DMS 273 (cell line): ENCODE data around the gene CAMK2N2.

Experiments
- DNase-seq: peaks from one replicate; lab custom pipeline; 2025; ENCODE audit not compliant: unreplicated experiment; lab: John Stamatoyannopoulos, UW

Gene CAMK2N2

GRCh38 chr3:184240384-184241140, 20.8 kb downstream of the CAMK2N2 start:
- peak; percentile 71 for DNase-seq

- no peak for DNase-seq
Measured at GRCh38 chr3:184239708-184240107, 21.6 kb downstream of the CAMK2N2 start.

- DNase-seq: no peak
Measured at GRCh38 chr3:184239221-184239620, 22.1 kb downstream of the CAMK2N2 start.

- peak; percentile 63 for DNase-seq
Measured at GRCh38 chr3:184238246-184238818, 23.0 kb downstream of the CAMK2N2 start.

GRCh38 chr3:184237807-184238206, 23.5 kb downstream of the CAMK2N2 start:
- no peak for DNase-seq

GRCh38 chr3:184237211-184237610, 24.1 kb downstream of the CAMK2N2 start:
- DNase-seq: no peak

GRCh38 chr3:184236636-184237035, 24.7 kb downstream of the CAMK2N2 start:
- peak; percentile 59 for DNase-seq

GRCh38 chr3:184236033-184236410, 25.3 kb downstream of the CAMK2N2 start:
- no peak for DNase-seq

GRCh38 chr3:184235381-184236032, 25.8 kb downstream of the CAMK2N2 start:
- DNase-seq: peak; percentile 89

GRCh38 chr3:184234671-184235380, 26.5 kb downstream of the CAMK2N2 start:
- no peak for DNase-seq

GRCh38 chr3:184234224-184234623, 27.1 kb downstream of the CAMK2N2 start:
- peak; percentile 82 for DNase-seq

- DNase-seq: no peak
Measured at GRCh38 chr3:184233127-184233843, 28.1 kb downstream of the CAMK2N2 start.

GRCh38 chr3:184231671-184232070, 29.7 kb downstream of the CAMK2N2 start:
- DNase-seq: no peak

- DNase-seq: no peak
Measured at GRCh38 chr3:184230603-184231528, 30.5 kb downstream of the CAMK2N2 start.

- DNase-seq: peak; percentile 74
Measured at GRCh38 chr3:184230081-184230602, 31.2 kb downstream of the CAMK2N2 start.

- DNase-seq: peak; percentile 97
Measured at GRCh38 chr3:184229394-184230080, 31.8 kb downstream of the CAMK2N2 start, which contains the start of gene VWA5B2. TSS of gene VWA5B2 (plus strand) at chr3:184229585. CDS start at chr3:184230529, 944 bp downstream.

- no peak for DNase-seq
Measured at GRCh38 chr3:184228376-184229137, 32.8 kb downstream of the CAMK2N2 start.

GRCh38 chr3:184227481-184227935, 33.8 kb downstream of the CAMK2N2 start:
- DNase-seq: peak; percentile 78
